K562 (cell line): Measurements from ENCODE around the gene PDIA4. TPM values are rescaled to one million over a fixed set of nuclear protein-coding genes. Genes with fewer than 3 reads are reported as not detected.

ENCODE experiments used
- ARHGAP35 ChIP-seq: fragments of 450-650 bp; IDR thresholded peaks from 2 replicates; pipeline ENCODE4 v1.6.1; 2018; ENCODE audit not compliant: partially characterized antibody
- BRF1 ChIP-seq: IDR thresholded peaks from 3 replicates; pipeline ENCODE4 v1.6.1; 2011; ENCODE audit warnings: borderline replicate concordance, mild to moderate bottlenecking; ENCODE audit not compliant: insufficient read length; ENCODE audit errors: extremely low read depth
- BRF2 ChIP-seq: IDR thresholded peaks from 3 replicates; pipeline ENCODE4 v1.6.1; 2011; ENCODE audit warnings: borderline replicate concordance, mild to moderate bottlenecking; ENCODE audit not compliant: insufficient read length, insufficient read depth
- GTF2E2 ChIP-seq: fragments of 200-800 bp; sonication (Bioruptor generic); IDR thresholded peaks from 2 replicates; pipeline ENCODE4 v1.6.1; 2016; ENCODE audit warnings: missing genetic modification characterization, missing compliant biosample characterization
- HDAC2 ChIP-seq: fragments of 450-650 bp; IDR thresholded peaks from 2 replicates; pipeline ENCODE4 v1.6.1; 2016; ENCODE audit warnings: mild to moderate bottlenecking
- HNRNPH1 ChIP-seq: fragments of 200-400 bp; formaldehyde crosslinking; optimal IDR thresholded peaks from 2 replicates; pipeline ENCODE3; 2017; ENCODE audit warnings: low read depth, mild to moderate bottlenecking, low read length, moderate library complexity
- KDM4B ChIP-seq, 2 experiments: fragments of 450-650 bp in 1 of 2; sonication (generic) in 1 of 2; IDR thresholded peaks; 2 replicates each; pipeline ENCODE4 v1.6.1; 2016 to 2017; ENCODE audit warnings: borderline replicate concordance in 2 of 2, antibody characterized with exemption in 1 of 2, low read depth in 1 of 2, mild to moderate bottlenecking in 1 of 2
- MCM2 ChIP-seq: fragments of 450-650 bp; IDR thresholded peaks from 2 replicates; pipeline ENCODE4 v1.6.1; 2017; ENCODE audit warnings: low read depth, mild to moderate bottlenecking
- MNT ChIP-seq, 2 experiments: fragments of 450-650 bp; conservative IDR thresholded peaks; 2 replicates each; pipeline ENCODE4 v1.6.1; 2017; ENCODE audit warnings: mild to moderate bottlenecking in 2 of 2, moderate library complexity in 2 of 2
- NRF1 ChIP-seq, 2 experiments: fragments of 450-650 bp; IDR thresholded peaks in 1 of 2; conservative IDR thresholded peaks in 1 of 2; 2 replicates each; pipeline ENCODE4 v1.6.1; 2014; ENCODE audit warnings: mild to moderate bottlenecking in 2 of 2
- PHB ChIP-seq: fragments of 250-450 bp; sonication (Bioruptor Pico); IDR thresholded peaks from 2 replicates; pipeline ENCODE4 v1.5.0; 2021
- PHTF2 ChIP-seq: fragments of 250-450 bp; sonication (Bioruptor Pico); IDR thresholded peaks from 2 replicates; pipeline ENCODE4 v1.5.0; 2021; ENCODE audit warnings: mild to moderate bottlenecking
- PML ChIP-seq: IDR thresholded peaks from 2 replicates; pipeline ENCODE4 v1.6.1; 2012; ENCODE audit warnings: low read length, inconsistent platforms
- TEAD2 ChIP-seq: fragments of 450-650 bp; IDR thresholded peaks from 2 replicates; pipeline ENCODE4 v1.6.1; 2016; ENCODE audit warnings: missing genetic modification characterization, control low read depth, missing compliant biosample characterization
- ZNF184 ChIP-seq: sonication (generic); formaldehyde crosslinking; IDR thresholded peaks from 2 replicates; pipeline ENCODE4 v1.5.0; 2020; ENCODE audit warnings: missing genetic modification reagents
- ZNF316 ChIP-seq: fragments of 450-650 bp; IDR thresholded peaks from 2 replicates; pipeline ENCODE4 v1.6.1; 2016
- ZNF408 ChIP-seq: fragments of 250-450 bp; sonication (Bioruptor Pico); IDR thresholded peaks from 2 replicates; pipeline ENCODE4 v1.4.0; 2020; ENCODE audit warnings: low read depth, mild to moderate bottlenecking, moderate library complexity
- ZNF507 ChIP-seq: conservative IDR thresholded peaks from 2 replicates; pipeline ENCODE4 v1.6.1; 2017; ENCODE audit warnings: missing genetic modification characterization, missing compliant biosample characterization
- ZNF551 ChIP-seq: fragments of 250-450 bp; sonication (Bioruptor Pico); IDR thresholded peaks from 2 replicates; pipeline ENCODE4 v1.5.0; 2021; ENCODE audit warnings: mild to moderate bottlenecking, moderate library complexity
- ZNF76 ChIP-seq: fragments of 250-450 bp; sonication (Bioruptor Pico); IDR thresholded peaks from 2 replicates; pipeline ENCODE4 v1.4.0; 2020; ENCODE audit warnings: mild to moderate bottlenecking, moderate library complexity, borderline replicate concordance
- ZNF766 ChIP-seq: fragments of 200-800 bp; sonication (Bioruptor generic); conservative IDR thresholded peaks from 2 replicates; pipeline ENCODE4 v1.6.1; 2016; ENCODE audit warnings: missing genetic modification characterization, missing compliant biosample characterization
- polyA plus RNA-seq, 8 experiments: library from polyadenylated mRNA; depleted of rRNA in 4 of 8; stranded (reverse) in 5 of 8; unstranded in 3 of 8; fragments of >200 nt; fragmentation: Nextera tagmentation in 2 of 8; fragmentation: Illumina TruSeq in 1 of 8; extraction: Ambion mirVana in 2 of 8; extraction: Trizol in 1 of 8; gene quantifications; 2 replicates each; pipeline versions ENCODE4 v1.2.1 to v1.2.3, GENCODE V29; 2011 to 2014; ENCODE audit warnings: inconsistent platforms in 1 of 8, missing spikeins in 1 of 8
- total RNA-seq, 7 experiments: library from RNA; depleted of rRNA in 6 of 7; stranded (reverse); fragments of >200 nt in 6 of 7; fragmentation: Illumina TruSeq in 2 of 7; extraction: Trizol in 2 of 7; gene quantifications; 2 replicates each; pipeline versions ENCODE4 v1.2.1 to v1.2.3, GENCODE V29; 2011 to 2021; ENCODE audit warnings: low replicate concordance in 1 of 7
- TF ChIP-seq, protein P1 (sequence below): fragments of 250-450 bp; sonication (Bioruptor Pico); IDR thresholded peaks from 2 replicates; pipeline ENCODE4 v1.5.0; 2021; ENCODE audit warnings: mild to moderate bottlenecking, borderline replicate concordance

Gene PDIA4
- total and polyA plus RNA-seq, 9 of the 15 experiments (the other 6 are each of a cell fraction or from before 2014, with no cell fraction given) = 9.1 to 175 (median 146) TPM

GRCh38 chr7:148962823-148963582 lies 65.3 kb downstream of the PDIA4 start (continued):
- peak; percentile 78 for TF ChIP-seq BRF2
- TF ChIP-seq MCM2 = no peak
- TF ChIP-seq ARHGAP35 = no peak
- no peak for TF ChIP-seq ZNF507 (tag)
- TF ChIP-seq, protein P1, sequence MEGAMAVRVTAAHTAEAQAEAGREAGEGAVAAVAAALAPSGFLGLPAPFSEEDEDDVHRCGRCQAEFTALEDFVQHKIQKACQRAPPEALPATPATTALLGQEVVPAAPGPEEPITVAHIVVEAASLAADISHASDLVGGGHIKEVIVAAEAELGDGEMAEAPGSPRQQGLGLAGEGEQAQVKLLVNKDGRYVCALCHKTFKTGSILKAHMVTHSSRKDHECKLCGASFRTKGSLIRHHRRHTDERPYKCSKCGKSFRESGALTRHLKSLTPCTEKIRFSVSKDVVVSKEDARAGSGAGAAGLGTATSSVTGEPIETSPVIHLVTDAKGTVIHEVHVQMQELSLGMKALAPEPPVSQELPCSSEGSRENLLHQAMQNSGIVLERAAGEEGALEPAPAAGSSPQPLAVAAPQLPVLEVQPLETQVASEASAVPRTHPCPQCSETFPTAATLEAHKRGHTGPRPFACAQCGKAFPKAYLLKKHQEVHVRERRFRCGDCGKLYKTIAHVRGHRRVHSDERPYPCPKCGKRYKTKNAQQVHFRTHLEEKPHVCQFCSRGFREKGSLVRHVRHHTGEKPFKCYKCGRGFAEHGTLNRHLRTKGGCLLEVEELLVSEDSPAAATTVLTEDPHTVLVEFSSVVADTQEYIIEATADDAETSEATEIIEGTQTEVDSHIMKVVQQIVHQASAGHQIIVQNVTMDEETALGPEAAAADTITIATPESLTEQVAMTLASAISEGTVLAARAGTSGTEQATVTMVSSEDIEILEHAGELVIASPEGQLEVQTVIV (CRISPR knock-in tag) = no peak
- 0 out of 4 replicates have a peak, but pooled peaks of 1 of the 2 experiments have one; percentile 30 for TF ChIP-seq KDM4B (IDR thresholded peaks at IDR 0.05; ENCODE audit: borderline replicate concordance in 2 of 2, low read depth in 1 of 2)
- TF ChIP-seq ZNF184 (CRISPR knock-in tag) = no peak
- TF ChIP-seq TEAD2 (tag) = no peak; the same call in 1 of the 2 replicates
- TF ChIP-seq NRF1 (conservative IDR thresholded peaks at IDR 0.05 in 1 of 2, IDR thresholded peaks at IDR 0.05 in 1 of 2) = no peak; a peak in 1 of 4 replicates
- TF ChIP-seq GTF2E2 = no peak
- TF ChIP-seq ZNF76 = no peak
- no peak for TF ChIP-seq ZNF551 (CRISPR knock-in tag)
- no peak for TF ChIP-seq ZNF408 (CRISPR knock-in tag)
- no peak for TF ChIP-seq PML
- TF ChIP-seq HNRNPH1 = no peak
- no peak for TF ChIP-seq PHB (CRISPR knock-in tag)
- TF ChIP-seq PHTF2 (CRISPR knock-in tag) = no peak
- peak; percentile 87; the same call in 1 of the 2 replicates for TF ChIP-seq HDAC2
- TF ChIP-seq BRF1 = no peak
- no peak for TF ChIP-seq ZNF316
- TF ChIP-seq ZNF766 (CRISPR knock-in tag) = peak; percentile 80
- peak; percentile 50 to 52; a peak in 3 of 4 replicates for TF ChIP-seq MNT (conservative IDR thresholded peaks at IDR 0.05)
